Measurements from ENCODE around the gene P3H4.

Gene P3H4

GRCh38 chr17:41806685-41807445, 4.9 kb downstream of the P3H4 start:
- no peak overlapping the region for H3K4me3 ChIP-seq (ENCODE audit: low read depth, low read length)
- DNase-seq (ENCODE audit: low read depth): no peak
- TF ChIP-seq CTCF (IDR thresholded peaks at IDR 0.05; ENCODE audit: low read depth, low read length, missing control alignments): no peak

GRCh38 chr17:41803049-41804020, 8.4 kb downstream of the P3H4 start:
- no peak for DNase-seq (ENCODE audit: low read depth)
- H3K4me3 ChIP-seq (ENCODE audit: low read depth, low read length): no peak overlapping the region
- no peak for TF ChIP-seq CTCF (IDR thresholded peaks at IDR 0.05; ENCODE audit: low read depth, low read length, missing control alignments)

GRCh38 chr17:41801374-41802271, 10.1 kb downstream of the P3H4 start:
- TF ChIP-seq CTCF (IDR thresholded peaks at IDR 0.05; ENCODE audit: low read depth, low read length, missing control alignments): peak; percentile 96
- no peak for DNase-seq (ENCODE audit: low read depth)
- H3K4me3 ChIP-seq (ENCODE audit: low read depth, low read length): no peak overlapping the region

- TF ChIP-seq CTCF (IDR thresholded peaks at IDR 0.05; ENCODE audit: low read depth, low read length, missing control alignments): no peak
- DNase-seq (ENCODE audit: low read depth): no peak
- no peak overlapping the region for H3K4me3 ChIP-seq (ENCODE audit: low read depth, low read length)
Observed at GRCh38 chr17:41800601-41801373, 11.0 kb downstream of the P3H4 start.

- no peak for DNase-seq (ENCODE audit: low read depth)
- no peak for TF ChIP-seq CTCF (IDR thresholded peaks at IDR 0.05; ENCODE audit: low read depth, low read length, missing control alignments)
- H3K4me3 ChIP-seq (ENCODE audit: low read depth, low read length): no peak overlapping the region
Observed at GRCh38 chr17:41799366-41799765, 12.4 kb downstream of the P3H4 start.

- H3K4me3 ChIP-seq (ENCODE audit: low read depth, low read length): no peak overlapping the region
- TF ChIP-seq CTCF (IDR thresholded peaks at IDR 0.05; ENCODE audit: low read depth, low read length, missing control alignments): no peak
- DNase-seq (ENCODE audit: low read depth): no peak
Observed at GRCh38 chr17:41797377-41797776, 14.4 kb downstream of the P3H4 start.
